Measurements from ENCODE around the gene CSN3. TPM values are rescaled to one million over a fixed set of nuclear protein-coding genes. Genes with fewer than 3 reads are reported as not detected.
"Not testable (repeated sequence)": the region's sequence is repeated elsewhere in the genome, so short reads cannot be mapped to it uniquely, and the experiment has no call there.

The CSN3 gene
- total RNA-seq: not detected
- polyA plus RNA-seq (2013, experiment 1 of 2): not detected
- not detected for polyA plus RNA-seq (2013, experiment 2 of 2)
- total RNA-seq: 0 to 0.24 (median 0) reads per million in 172 experiments

- H3K27ac ChIP-seq (ENCODE audit: low read depth in 1 of 2, low read length in 2 of 2); H3K9me3 Mint-ChIP-seq; intact Hi-C loops (cut with DNase I, micrococcal nuclease); CTCF ChIA-PET; H3K4me3 Mint-ChIP-seq; H3K36me3 Mint-ChIP-seq (ENCODE audit: low read depth); H3K4me1 ChIP-seq (ENCODE audit: insufficient read depth, low read length); H3K27me3 Mint-ChIP-seq; H3K9me3 ChIP-seq (ENCODE audit: control insufficient read depth in 1 of 2, insufficient read depth in 1 of 2, low read length in 2 of 2); H3K27ac Mint-ChIP-seq; H3K36me3 ChIP-seq (ENCODE audit: insufficient read depth, low read length); H3K27me3 ChIP-seq (ENCODE audit: control insufficient read depth in 1 of 2, insufficient read depth in 2 of 2, low read length in 2 of 2); ATAC-seq (ENCODE audit: poor library complexity); DNase-seq; H3K4me3 ChIP-seq (ENCODE audit: low read length); H3K4me1 Mint-ChIP-seq (ENCODE audit: low read depth); POLR2A ChIA-PET: not testable (repeated sequence)
Measured at GRCh38 chr4:70242297-70242696, at the start of gene CSN3. Gene CSN3 (plus strand): TSS chr4:70242597. CDS start chr4:70244820, 2,223 bp downstream.

GRCh38 chr4:70192895-70193294 lies 49.5 kb upstream of the CSN3 start:
- DNase-seq (no peak), ATAC-seq (ENCODE audit: poor library complexity) (no peak)
- Mint-ChIP-seq H3K4me3 (no peak overlapping the region), H3K36me3 (ENCODE audit: low read depth) (no peaks in the 10 kb centered on the region), H3K27me3 (no peaks in the 10 kb centered on the region), H3K9me3 (no peaks in the 10 kb centered on the region), H3K27ac (no peak overlapping the region), H3K4me1 (ENCODE audit: low read depth) (no peaks in the 10 kb centered on the region)
- Histone ChIP-seq H3K27ac (ENCODE audit: low read depth in 1 of 2, low read length in 2 of 2) (no peak overlapping the region), H3K36me3 (ENCODE audit: insufficient read depth, low read length) (no peaks in the 10 kb centered on the region), H3K9me3 (ENCODE audit: control insufficient read depth in 1 of 2, insufficient read depth in 1 of 2, low read length in 2 of 2) (no peaks in the 10 kb centered on the region), H3K4me1 (ENCODE audit: insufficient read depth, low read length) (no peaks in the 10 kb centered on the region), H3K27me3 (ENCODE audit: control insufficient read depth in 1 of 2, insufficient read depth in 2 of 2, low read length in 2 of 2) (no peaks in the 10 kb centered on the region), H3K4me3 (ENCODE audit: low read length) (no peak overlapping the region)
- ChIA-PET POLR2A (no interaction called here), CTCF (no interaction called here)
- no peak for TF ChIP-seq CTCF (IDR thresholded peaks at IDR 0.05)
- intact Hi-C loops (cut with DNase I, micrococcal nuclease): no loop called here

- no peaks in the 10 kb centered on the region for H3K4me1 ChIP-seq (ENCODE audit: insufficient read depth, low read length)
- Mint-ChIP-seq H3K36me3 (ENCODE audit: low read depth) (no peaks in the 10 kb centered on the region), H3K27ac (no peak within 1 kb of the TSS), H3K4me1 (ENCODE audit: low read depth) (no peaks in the 10 kb centered on the region), H3K27me3 (no peaks in the 10 kb centered on the region), H3K9me3 (no peaks in the 10 kb centered on the region), H3K4me3 (no peak within 1 kb of the TSS)
- POLR2A ChIA-PET: no interaction called here
- no peak for TF ChIP-seq CTCF (IDR thresholded peaks at IDR 0.05)
- intact Hi-C loops (cut with DNase I, micrococcal nuclease): no loop called here
- no peak for DNase-seq
- no peak for ATAC-seq (ENCODE audit: poor library complexity)
- CTCF ChIA-PET: no interaction called here
- no peaks in the 10 kb centered on the region for H3K36me3 ChIP-seq (ENCODE audit: insufficient read depth, low read length)
- H3K9me3 ChIP-seq (ENCODE audit: control insufficient read depth in 1 of 2, insufficient read depth in 1 of 2, low read length in 2 of 2): no peaks in the 10 kb centered on the region
- no peaks in the 10 kb centered on the region for H3K27me3 ChIP-seq (ENCODE audit: control insufficient read depth in 1 of 2, insufficient read depth in 2 of 2, low read length in 2 of 2)
- no peak within 1 kb of the TSS for H3K4me3 ChIP-seq (ENCODE audit: low read length)
- H3K27ac ChIP-seq (ENCODE audit: low read depth in 1 of 2, low read length in 2 of 2): no peak within 1 kb of the TSS
Measured at GRCh38 chr4:70195425-70195824, 47.0 kb upstream of the CSN3 start, which contains the start of gene ODAM. Gene ODAM (plus strand): TSS chr4:70195725. CDS start chr4:70196544, 819 bp downstream.

- no peaks in the 10 kb centered on the region for H3K36me3 ChIP-seq (ENCODE audit: insufficient read depth, low read length)
- no peaks in the 10 kb centered on the region for H3K9me3 ChIP-seq (ENCODE audit: control insufficient read depth in 1 of 2, insufficient read depth in 1 of 2, low read length in 2 of 2)
- H3K9me3 Mint-ChIP-seq: no peaks in the 10 kb centered on the region
- H3K4me3 Mint-ChIP-seq: no peak overlapping the region
- H3K36me3 Mint-ChIP-seq (ENCODE audit: low read depth): no peaks in the 10 kb centered on the region
- H3K27me3 Mint-ChIP-seq: no peaks in the 10 kb centered on the region
- ChIA-PET CTCF (no interaction called here), POLR2A (no interaction called here)
- DNase-seq (no peak), ATAC-seq (ENCODE audit: poor library complexity) (no peak)
- no peaks in the 10 kb centered on the region for H3K27me3 ChIP-seq (ENCODE audit: control insufficient read depth in 1 of 2, insufficient read depth in 2 of 2, low read length in 2 of 2)
- H3K27ac Mint-ChIP-seq: no peak overlapping the region
- no peak overlapping the region for H3K27ac ChIP-seq (ENCODE audit: low read depth in 1 of 2, low read length in 2 of 2)
- no peaks in the 10 kb centered on the region for H3K4me1 Mint-ChIP-seq (ENCODE audit: low read depth)
- H3K4me1 ChIP-seq (ENCODE audit: insufficient read depth, low read length): no peaks in the 10 kb centered on the region
- H3K4me3 ChIP-seq (ENCODE audit: low read length): no peak overlapping the region
- intact Hi-C loops (cut with DNase I, micrococcal nuclease): no loop called here
- no peak for TF ChIP-seq CTCF (IDR thresholded peaks at IDR 0.05)
Measured at GRCh38 chr4:70196857-70197256, 45.5 kb upstream of the CSN3 start.
